NCI-H446 (cell line): ENCODE data around the gene THUMPD1.
"Not testable (repeated sequence)": the region's sequence is repeated elsewhere in the genome, so short reads cannot be mapped to it uniquely, and the experiment has no call there.

Source experiments
- DNase-seq, 2 experiments: peaks; one replicate each; lab custom pipeline; 2025; lab: John Stamatoyannopoulos, UW

The THUMPD1 gene

GRCh38 chr16:20695024-20695423 lies 46.6 kb downstream of the THUMPD1 start:
- no peak for DNase-seq

GRCh38 chr16:20694096-20694495 lies 47.5 kb downstream of the THUMPD1 start:
- DNase-seq, result not testable (repeated sequence)

GRCh38 chr16:20689668-20690067 lies 52.0 kb downstream of the THUMPD1 start:
- DNase-seq, result no peak

- DNase-seq, result no peak
Measured at GRCh38 chr16:20683812-20684211, 57.8 kb downstream of the THUMPD1 start.
